Natural killer cell (primary cell): ENCODE data around the gene MTHFD2L. TPM values are rescaled to one million over a fixed set of nuclear protein-coding genes. Genes with fewer than 3 reads are reported as not detected.

Experiments
- ATAC-seq, 3 donors: fragments of 150-1000 bp in 2 of 3; fragments of 200-7000 bp in 1 of 3; cut with Tn5 transposase; 1 replicate in 1 of 3; 2 replicates in 2 of 3; pipeline ENCODE4 v1.10.0; 2021; ENCODE audit warnings: mild to moderate bottlenecking in 2 of 3, moderate library complexity in 2 of 3
- DNase-seq, 2 donors: peaks; one replicate each; pipeline versions ENCODE4 v3.0.0 to v3.0.0-alpha.2; 2013 to 2021; ENCODE audit warnings: mixed read lengths in 1 of 2
- H3K27ac ChIP-seq: one replicate; pipeline ENCODE4 v1.5.1; 2013; ENCODE audit warnings: mild to moderate bottlenecking, low read length
- H3K27me3 ChIP-seq: one replicate; pipeline ENCODE4 v1.6.1; 2013; ENCODE audit warnings: low read length; ENCODE audit not compliant: control insufficient read depth, insufficient read depth
- H3K36me3 ChIP-seq: one replicate; pipeline ENCODE4 v1.6.1; 2013; ENCODE audit warnings: low read length; ENCODE audit not compliant: control insufficient read depth, insufficient read depth
- H3K4me1 ChIP-seq: one replicate; pipeline ENCODE4 v1.6.1; 2013; ENCODE audit warnings: low read length; ENCODE audit not compliant: control insufficient read depth, insufficient read depth
- H3K4me3 ChIP-seq: one replicate; pipeline ENCODE4 v1.5.1; 2013; ENCODE audit warnings: low read length
- H3K9me3 ChIP-seq: one replicate; pipeline ENCODE4 v1.6.1; 2013; ENCODE audit warnings: low read length; ENCODE audit not compliant: control insufficient read depth, insufficient read depth
- H3K27ac Mint-ChIP-seq, 2 donors: one replicate each; pipeline ENCODE4 v1.8.0; 2022; ENCODE audit warnings: mild to moderate bottlenecking in 2 of 2, mixed read lengths in 2 of 2, moderate library complexity in 1 of 2
- H3K27me3 Mint-ChIP-seq, 2 donors: one replicate each; pipeline ENCODE4 v1.8.0; 2022; ENCODE audit warnings: low read depth in 2 of 2, mixed read lengths in 2 of 2
- H3K36me3 Mint-ChIP-seq: one replicate; pipeline ENCODE4 v1.8.0; 2022; ENCODE audit warnings: mixed read lengths
- H3K4me1 Mint-ChIP-seq, 2 donors: one replicate each; pipeline ENCODE4 v1.8.0; 2022; ENCODE audit warnings: mixed read lengths in 2 of 2
- H3K4me3 Mint-ChIP-seq: one replicate; pipeline ENCODE4 v1.8.0; 2022; ENCODE audit warnings: mild to moderate bottlenecking, moderate library complexity, mixed read lengths
- H3K9me3 Mint-ChIP-seq, 2 donors: one replicate each; pipeline ENCODE4 v1.8.0; 2022; ENCODE audit warnings: mixed read lengths in 2 of 2
- CTCF ChIP-seq: fragments of 200-600 bp; IDR thresholded peaks from one replicate; pipeline ENCODE4 v1.8.0; 2022; ENCODE audit warnings: antibody characterized with exemption
- WGBS: methylation state at CpG from one replicate; pipeline ENCODE4 v1.1.7; 2013; ENCODE audit warnings: missing lambda C conversion rate; ENCODE audit not compliant: insufficient coverage; 5-methylcytosine and 5-hydroxymethylcytosine counted together
- intact Hi-C: fragments of 100-400 bp; cut with micrococcal nuclease; formaldehyde crosslinking; loops from one replicate; pipeline ENCODE4 v1.14.2; 2022
- total RNA-seq, 4 donors: library from RNA; stranded (reverse); fragments of 120-200 nt in 1 of 4; gene quantifications; one replicate each; pipeline versions ENCODE4 v1.2.3 to v1.2.4, GENCODE V29; 2013 to 2022

MTHFD2L gene
- total RNA-seq, 3 donors from 2014 or later (not counting 1 experiment from before 2014, with no cell fraction given): 9.5 to 11.7 (median 10.4) TPM

GRCh38 chr4:74148205-74148604, 9.7 kb upstream of the MTHFD2L start:
- intact Hi-C loops: no loop called here
- Mint-ChIP-seq H3K4me3 (no peak overlapping the region), H3K36me3 (peaks cover 9% of the 10 kb centered on the region), H3K27me3 (peaks cover 27 to 50% of the 10 kb centered on the region in 2 donors), H3K27ac (no peak overlapping the region), H3K4me1 (no peaks in the 10 kb centered on the region), H3K9me3 (no peaks in the 10 kb centered on the region)
- no peaks in the 10 kb centered on the region for H3K9me3 ChIP-seq
- no peak overlapping the region for H3K27ac ChIP-seq
- no peak overlapping the region for H3K4me3 ChIP-seq
- no peak for DNase-seq
- 80% methylated on average over 1 of the region's 2 CpGs for WGBS
- H3K27me3 ChIP-seq: peaks cover 13% of the 10 kb centered on the region
- no peak for ATAC-seq
- H3K4me1 ChIP-seq: no peaks in the 10 kb centered on the region
- H3K36me3 ChIP-seq: no peaks in the 10 kb centered on the region
- no peak for TF ChIP-seq CTCF

GRCh38 chr4:74152836-74153235, 5.1 kb upstream of the MTHFD2L start:
- Mint-ChIP-seq H3K4me3 (no peak overlapping the region), H3K27me3 (peaks cover 13 to 19% of the 10 kb centered on the region in 2 donors), H3K27ac (no peak overlapping the region), H3K4me1 (peaks cover 3 to 5% of the 10 kb centered on the region in 2 donors), H3K9me3 (no peaks in the 10 kb centered on the region), H3K36me3 (no peaks in the 10 kb centered on the region)
- intact Hi-C loops: loop anchor here (10.0 kb wide), 1 partner anchor 292 kb away; the partner anchor contains the start of gene AREG
- H3K27ac ChIP-seq: no peak overlapping the region
- ATAC-seq: no peak
- DNase-seq: no peak
- H3K4me3 ChIP-seq: no peak overlapping the region
- TF ChIP-seq CTCF: no peak
- H3K4me1 ChIP-seq: peaks cover 5% of the 10 kb centered on the region
- H3K27me3 ChIP-seq: peaks cover 2% of the 10 kb centered on the region
- H3K9me3 ChIP-seq: no peaks in the 10 kb centered on the region
- no peaks in the 10 kb centered on the region for H3K36me3 ChIP-seq

- Histone ChIP-seq H3K4me3 (no peak overlapping the region), H3K4me1 (peaks cover 8% of the 10 kb centered on the region), H3K27ac (no peak overlapping the region), H3K9me3 (no peaks in the 10 kb centered on the region), H3K27me3 (peaks cover 2% of the 10 kb centered on the region), H3K36me3 (peaks cover 6% of the 10 kb centered on the region)
- no peak for ATAC-seq
- intact Hi-C loops: loop anchor here (10.0 kb wide), 1 partner anchor 288 kb away; the partner anchor contains the start of gene AREG
- Mint-ChIP-seq H3K36me3 (peaks cover 6% of the 10 kb centered on the region), H3K27ac (peak overlapping the region in 1 of 2 donors; percentile 84), H3K27me3 (peaks cover 0 to 6% of the 10 kb centered on the region in 2 donors), H3K9me3 (no peaks in the 10 kb centered on the region), H3K4me1 (peaks cover 22 to 23% of the 10 kb centered on the region in 2 donors), H3K4me3 (peak overlapping the region; percentile 87)
- no CpG with 5 or more reads among the region's 2 CpGs for WGBS
- TF ChIP-seq CTCF: no peak
- DNase-seq: no peak
Measured at GRCh38 chr4:74156521-74156920, 1.4 kb upstream of the MTHFD2L start.

GRCh38 chr4:74157154-74157553, 764 bp upstream of the MTHFD2L start:
- 6% methylated on average over 2 of the region's 2 CpGs for WGBS
- H3K36me3 ChIP-seq: peaks cover 6% of the 10 kb centered on the region
- H3K9me3 Mint-ChIP-seq: no peaks in the 10 kb centered on the region
- peak overlapping the region; percentile 84 to 89 for H3K27ac Mint-ChIP-seq
- peaks cover 22 to 26% of the 10 kb centered on the region in 2 donors for H3K4me1 Mint-ChIP-seq
- intact Hi-C loops: loop anchor here (10.0 kb wide), 1 partner anchor 288 kb away; the partner anchor contains the start of gene AREG
- peaks cover 10% of the 10 kb centered on the region for H3K36me3 Mint-ChIP-seq
- TF ChIP-seq CTCF: no peak
- peaks cover 2% of the 10 kb centered on the region for H3K27me3 ChIP-seq
- peak overlapping the region; percentile 55 for H3K4me3 ChIP-seq
- peak overlapping the region; percentile 77 for H3K27ac ChIP-seq
- DNase-seq: peak in 1 of 2 donors; percentile 7
- H3K27me3 Mint-ChIP-seq: peaks cover 0 to 3% of the 10 kb centered on the region in 2 donors
- ATAC-seq: no peak
- peak overlapping the region; percentile 87 for H3K4me3 Mint-ChIP-seq
- no peaks in the 10 kb centered on the region for H3K9me3 ChIP-seq
- peaks cover 8% of the 10 kb centered on the region for H3K4me1 ChIP-seq
